ENCODE measurements around the gene KDM5A. TPM values are rescaled to one million over a fixed set of nuclear protein-coding genes. Genes with fewer than 3 reads are reported as not detected.

KDM5A gene
- total RNA-seq, 1 donor from 2014 or later, result 35.5 TPM

GRCh38 chr12:286531-287300 is 102.4 kb downstream of the KDM5A start:
- Histone ChIP-seq H3K4me3 (ENCODE audit: low read depth, low read length) (no peak overlapping the region), H3K27me3 (ENCODE audit: control insufficient read depth, insufficient read depth, low read length) (no peaks in the 10 kb centered on the region), H3K36me3 (ENCODE audit: control insufficient read depth, insufficient read depth, low read length) (peaks cover 6% of the 10 kb centered on the region)
- DNase-seq (ENCODE audit: low read depth) (no peak), FAIRE-seq (peak; percentile 7)
- no peak for TF ChIP-seq CTCF (IDR thresholded peaks at IDR 0.05; ENCODE audit: insufficient read depth, low read length, severe bottlenecking)

GRCh38 chr12:278046-278445 is 111.1 kb downstream of the KDM5A start:
- DNase-seq (ENCODE audit: low read depth) (no peak), FAIRE-seq (no peak)
- Histone ChIP-seq H3K36me3 (ENCODE audit: control insufficient read depth, insufficient read depth, low read length) (no peaks in the 10 kb centered on the region), H3K4me3 (ENCODE audit: low read depth, low read length) (no peak overlapping the region), H3K27me3 (ENCODE audit: control insufficient read depth, insufficient read depth, low read length) (no peaks in the 10 kb centered on the region)
- TF ChIP-seq CTCF (IDR thresholded peaks at IDR 0.05; ENCODE audit: insufficient read depth, low read length, severe bottlenecking), result no peak

- DNase-seq (ENCODE audit: low read depth) (no peak), FAIRE-seq (no peak)
- no peak for TF ChIP-seq CTCF (IDR thresholded peaks at IDR 0.05; ENCODE audit: insufficient read depth, low read length, severe bottlenecking)
- H3K36me3 ChIP-seq (ENCODE audit: control insufficient read depth, insufficient read depth, low read length), result no peaks in the 10 kb centered on the region
- no peaks in the 10 kb centered on the region for H3K27me3 ChIP-seq (ENCODE audit: control insufficient read depth, insufficient read depth, low read length)
- H3K4me3 ChIP-seq (ENCODE audit: low read depth, low read length), result no peak overlapping the region
Observed at GRCh38 chr12:275812-276211, 113.3 kb downstream of the KDM5A start.

- peak; percentile 83 for FAIRE-seq
Observed at GRCh38 chr12:273382-273781, 115.7 kb downstream of the KDM5A start.

GRCh38 chr12:272942-273341 is 116.2 kb downstream of the KDM5A start:
- DNase-seq (ENCODE audit: low read depth) (no peak), FAIRE-seq (no peak)
- no peak for TF ChIP-seq CTCF (IDR thresholded peaks at IDR 0.05; ENCODE audit: insufficient read depth, low read length, severe bottlenecking)
- Histone ChIP-seq H3K36me3 (ENCODE audit: control insufficient read depth, insufficient read depth, low read length) (no peaks in the 10 kb centered on the region), H3K27me3 (ENCODE audit: control insufficient read depth, insufficient read depth, low read length) (peaks cover 2% of the 10 kb centered on the region), H3K4me3 (ENCODE audit: low read depth, low read length) (no peak overlapping the region)

More at GRCh38 chr12:273382-273781, 115.7 kb downstream of the KDM5A start:
- no peak for TF ChIP-seq CTCF (IDR thresholded peaks at IDR 0.05; ENCODE audit: insufficient read depth, low read length, severe bottlenecking)
- peaks cover under 1% of the 10 kb centered on the region for H3K27me3 ChIP-seq (ENCODE audit: control insufficient read depth, insufficient read depth, low read length)
- DNase-seq (ENCODE audit: low read depth), result peak; percentile 69
- H3K4me3 ChIP-seq (ENCODE audit: low read depth, low read length), result no peak overlapping the region
- no peaks in the 10 kb centered on the region for H3K36me3 ChIP-seq (ENCODE audit: control insufficient read depth, insufficient read depth, low read length)

GRCh38 chr12:271161-271560 is 118.0 kb downstream of the KDM5A start:
- Histone ChIP-seq H3K36me3 (ENCODE audit: control insufficient read depth, insufficient read depth, low read length) (no peaks in the 10 kb centered on the region), H3K4me3 (ENCODE audit: low read depth, low read length) (no peak overlapping the region), H3K27me3 (ENCODE audit: control insufficient read depth, insufficient read depth, low read length) (peaks cover 2% of the 10 kb centered on the region)
- FAIRE-seq (no peak), DNase-seq (ENCODE audit: low read depth) (no peak)
- no peak for TF ChIP-seq CTCF (IDR thresholded peaks at IDR 0.05; ENCODE audit: insufficient read depth, low read length, severe bottlenecking)

Measured in bronchial epithelial cell (primary cell).